Measurements from ENCODE around the gene MTMR2. TPM values are rescaled to one million over a fixed set of nuclear protein-coding genes. Genes with fewer than 3 reads are reported as not detected.

MTMR2 gene
- total and polyA plus RNA-seq, 10 of the 15 experiments (the other 5 are each of a cell fraction or from before 2014, with no cell fraction given), result 7.6 to 46.6 (median 22.5) TPM

DNA sequence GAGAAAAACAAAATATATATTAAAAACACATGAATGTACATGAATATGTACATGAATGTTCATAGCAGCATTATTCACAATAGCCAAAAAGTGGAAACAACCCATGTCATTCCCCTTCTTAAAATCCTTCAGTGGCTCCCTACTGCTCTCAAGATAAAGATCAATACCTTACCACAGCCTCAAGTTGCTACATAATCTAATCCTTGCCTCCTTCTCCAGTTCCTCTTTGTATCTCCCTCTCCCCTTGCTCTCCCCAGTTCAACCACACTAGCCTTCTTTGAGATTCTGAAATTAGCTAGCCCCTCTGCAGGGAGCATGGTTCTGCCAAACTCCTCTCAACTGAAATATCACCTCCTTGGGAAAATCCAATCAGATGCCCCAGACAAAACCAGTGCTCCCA, 28.1 kb downstream of the MTMR2 start:
- RAD21 ChIA-PET (ENCODE audit: unreplicated experiment), result no interaction called here
- SMC1A ChIA-PET (ENCODE audit: uncharacterized antibody, unreplicated experiment), result no interaction called here
- FAIRE-seq, result no peak

DNA sequence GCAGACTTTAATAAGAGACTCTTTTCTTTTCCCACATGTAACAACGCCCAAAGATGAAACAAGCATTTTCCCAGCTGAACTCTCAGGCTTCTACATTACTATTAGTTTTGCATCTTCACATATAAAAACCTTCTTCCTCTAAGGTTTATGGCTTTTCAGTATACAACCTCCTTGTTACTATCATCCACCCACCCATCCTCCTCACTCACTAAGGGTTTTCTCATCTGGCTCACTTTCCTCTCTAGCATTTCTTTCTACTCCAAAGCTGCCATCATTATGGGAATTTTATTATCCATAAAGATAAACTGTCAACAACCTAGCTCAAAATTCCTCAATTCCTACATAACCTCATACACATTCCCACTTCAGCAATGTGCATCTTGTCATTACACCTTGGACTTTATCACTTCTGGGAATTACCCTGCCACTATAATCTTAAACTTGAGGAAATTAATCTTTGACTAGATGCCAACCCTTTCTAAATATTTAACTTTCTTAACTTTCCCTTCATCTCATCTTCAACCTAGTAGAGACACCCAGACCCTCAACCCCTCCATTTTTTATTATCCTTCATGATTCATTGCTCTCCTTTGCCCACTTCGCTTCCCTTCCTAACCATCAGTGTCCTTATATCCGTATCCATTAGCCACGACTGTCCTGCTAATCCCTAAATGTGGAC, 30.9 kb downstream of the MTMR2 start:
- Histone ChIP-seq H3K4me3 (no peak overlapping the region), H3K9me3 (replicated peaks; ENCODE audit: control insufficient read depth, insufficient read depth, low read length) (no peaks in the 10 kb centered on the region), H3K4me2 (ENCODE audit: control insufficient read depth, insufficient read depth) (no peak overlapping the region), H3K27ac (ENCODE audit: control insufficient read depth, insufficient read depth) (no peak overlapping the region), H3K27me3 (replicated peaks in 1 of 2; ENCODE audit: control insufficient read depth in 2 of 2, insufficient read depth in 2 of 2, low read length in 1 of 2) (no peaks in the 10 kb centered on the region), H3K36me3 (ENCODE audit: control insufficient read depth in 2 of 2, insufficient read depth in 2 of 2, low read length in 1 of 2) (no peaks in the 10 kb centered on the region), H3K79me2 (ENCODE audit: control insufficient read depth, insufficient read depth, low read length) (no peaks in the 10 kb centered on the region), H3K9ac (ENCODE audit: control insufficient read depth, insufficient read depth, low read length) (no peak overlapping the region), H3K4me1 (ENCODE audit: control insufficient read depth, insufficient read depth, low read length) (no peaks in the 10 kb centered on the region), H4K20me1 (ENCODE audit: control insufficient read depth, insufficient read depth) (no peaks in the 10 kb centered on the region), H2AFZ (ENCODE audit: control insufficient read depth, low read depth, low read length) (no peak overlapping the region)
- no TSS peak for BruUV-seq (replicated peaks)
- FAIRE-seq (no peak), ATAC-seq (no peak), DNase-seq (ENCODE audit: low read depth, low spot score) (no peak)
- CTCF ChIA-PET, result interaction anchor here (0.9 kb wide), 1 partner anchor 44 kb away, joined by 3 read pairs; no protein-coding TSS in a partner anchor
- intact Hi-C loops (cut with micrococcal nuclease; ENCODE audit: unreplicated experiment) (no loop called here), in situ Hi-C loops (cut with MboI) (no loop called here)
- TF ChIP-seq RFX5 (IDR thresholded peaks at IDR 0.05; ENCODE audit: low read depth, low read length) (no peak), CBFB (IDR thresholded peaks at IDR 0.05; ENCODE audit: low read depth) (no peak), YBX1 (IDR thresholded peaks at IDR 0.05) (no peak), BCL11A (IDR thresholded peaks at IDR 0.05; ENCODE audit: low read depth, low read length) (no peak), KDM1A (IDR thresholded peaks at IDR 0.05; ENCODE audit: borderline replicate concordance) (no peak), RB1 (IDR thresholded peaks at IDR 0.05; ENCODE audit: borderline replicate concordance) (no peak)
- SMC1A ChIA-PET (ENCODE audit: uncharacterized antibody, unreplicated experiment), result no interaction called here
- WGBS (ENCODE audit: insufficient coverage, insufficient replicate concordance, low lambda C conversion rate, missing lambda C conversion rate), result 94% methylated on average over 4 of the region's 4 CpGs
- POLR2A ChIA-PET, result interaction anchor here (0.6 kb wide), 1 partner anchor 449 kb away, joined by 4 read pairs; no protein-coding TSS in a partner anchor
- RAD21 ChIA-PET (ENCODE audit: unreplicated experiment), result no interaction called here

More for the DNA sequence above, 28.1 kb downstream of the MTMR2 start:
- H3K79me2 ChIP-seq (ENCODE audit: control insufficient read depth, insufficient read depth, low read length), result no peaks in the 10 kb centered on the region
- no peak overlapping the region for H2AFZ ChIP-seq (ENCODE audit: control insufficient read depth, low read depth, low read length)
- no peaks in the 10 kb centered on the region for H3K27me3 ChIP-seq (replicated peaks in 1 of 2; ENCODE audit: control insufficient read depth in 2 of 2, insufficient read depth in 2 of 2, low read length in 1 of 2)
- no peaks in the 10 kb centered on the region for H3K36me3 ChIP-seq (ENCODE audit: control insufficient read depth in 2 of 2, insufficient read depth in 2 of 2, low read length in 1 of 2)
- no peak overlapping the region for H3K4me3 ChIP-seq
- no peaks in the 10 kb centered on the region for H3K9me3 ChIP-seq (replicated peaks; ENCODE audit: control insufficient read depth, insufficient read depth, low read length)
- H4K20me1 ChIP-seq (ENCODE audit: control insufficient read depth, insufficient read depth), result no peaks in the 10 kb centered on the region
- ChIA-PET CTCF (no interaction called here), POLR2A (no interaction called here)
- in situ Hi-C loops (cut with MboI), result no loop called here
- intact Hi-C loops (cut with micrococcal nuclease; ENCODE audit: unreplicated experiment), result no loop called here
- H3K4me2 ChIP-seq (ENCODE audit: control insufficient read depth, insufficient read depth), result no peak overlapping the region
- TF ChIP-seq ETV6 (conservative IDR thresholded peaks at IDR 0.05 in 1 of 2, IDR thresholded peaks at IDR 0.05 in 1 of 2; ENCODE audit: borderline replicate concordance in 1 of 2, low read depth in 1 of 2) (no peak), ZNF217 (IDR thresholded peaks at IDR 0.05) (no peak), POLR2AphosphoS5 (IDR thresholded peaks at IDR 0.05; ENCODE audit: low read length) (no peak), CHD2 (IDR thresholded peaks at IDR 0.05; ENCODE audit: borderline replicate concordance, low read depth, low read length) (no peak), DPF2 (IDR thresholded peaks at IDR 0.05) (no peak), TARDBP (IDR thresholded peaks at IDR 0.05; ENCODE audit: borderline replicate concordance) (no peak), CREM (IDR thresholded peaks at IDR 0.05; ENCODE audit: low read depth) (no peak), CBX3 (IDR thresholded peaks at IDR 0.05; ENCODE audit: borderline replicate concordance, low read depth) (no peak), EP300 (IDR thresholded peaks at IDR 0.05; ENCODE audit: borderline replicate concordance in 1 of 2, control insufficient read depth in 1 of 2, low read depth in 2 of 2, low read length in 2 of 2) (no peak), ASH2L (IDR thresholded peaks at IDR 0.05; ENCODE audit: borderline replicate concordance, low read depth) (no peak), EED (IDR thresholded peaks at IDR 0.05; ENCODE audit: low read depth) (no peak), SREBF1 (IDR thresholded peaks at IDR 0.05; ENCODE audit: low read length) (no peak), YBX1 (IDR thresholded peaks at IDR 0.05) (no peak), ZZZ3 (IDR thresholded peaks at IDR 0.05; ENCODE audit: control insufficient read depth, insufficient read length, low read depth) (no peak), POU2F2 (IDR thresholded peaks at IDR 0.05; ENCODE audit: borderline replicate concordance, low read depth, low read length) (no peak)
- no TSS peak for BruUV-seq (replicated peaks)
- DNase-seq (ENCODE audit: low read depth, low spot score) (no peak), ATAC-seq (no peak)
- H3K27ac ChIP-seq (ENCODE audit: control insufficient read depth, insufficient read depth), result no peak overlapping the region
- H3K9ac ChIP-seq (ENCODE audit: control insufficient read depth, insufficient read depth, low read length), result no peak overlapping the region
- H3K4me1 ChIP-seq (ENCODE audit: control insufficient read depth, insufficient read depth, low read length), result no peaks in the 10 kb centered on the region
